HG03139 (cell line): Measurements from ENCODE around the gene SH3PXD2B.

Experiments used
- ATAC-seq: cut with Tn5 transposase; IDR thresholded peaks from one replicate; pipeline ENCODE4 v1.9.1; 2021; ENCODE audit not compliant: unreplicated experiment

SH3PXD2B gene

DNA sequence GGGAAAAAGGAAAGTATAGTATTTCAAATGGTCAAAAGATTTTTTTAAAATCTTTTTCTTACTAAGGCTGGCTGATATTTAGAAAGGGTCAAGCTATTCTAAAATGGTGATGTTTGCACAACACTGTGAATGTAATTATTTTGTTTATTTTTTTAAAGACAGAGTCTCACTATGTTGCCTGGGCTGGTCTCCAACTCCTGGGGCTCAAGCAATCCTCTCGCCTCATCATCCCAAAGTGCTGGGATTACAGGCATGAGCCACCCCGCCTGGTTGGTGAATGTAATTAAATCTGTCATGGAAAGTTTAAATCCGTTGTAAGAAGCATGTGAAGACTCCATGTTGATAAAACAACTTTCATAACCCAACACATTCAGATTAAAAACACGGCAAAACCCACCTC is 173.4 kb downstream of the SH3PXD2B start:
- ATAC-seq = no peak

DNA sequence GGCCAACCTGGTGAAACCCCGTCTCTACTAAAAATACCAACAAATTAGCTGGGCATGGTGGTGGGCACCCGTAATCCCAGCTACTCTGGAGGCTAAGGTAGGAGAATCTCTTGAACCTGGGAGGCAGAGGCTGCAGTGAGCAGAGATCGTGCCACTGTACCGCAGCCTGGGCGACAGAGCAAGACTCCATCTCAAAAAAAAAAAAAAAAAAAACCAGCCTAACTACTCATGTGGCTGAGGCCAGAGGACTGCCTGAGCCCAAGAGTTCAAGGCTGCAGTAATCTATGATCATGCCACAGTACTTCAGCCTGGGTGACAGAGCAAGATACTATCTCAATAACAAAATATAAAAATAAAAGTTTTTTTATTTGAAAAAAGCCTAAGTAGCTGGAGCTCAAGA is 174.0 kb downstream of the SH3PXD2B start:
- no peak for ATAC-seq

DNA sequence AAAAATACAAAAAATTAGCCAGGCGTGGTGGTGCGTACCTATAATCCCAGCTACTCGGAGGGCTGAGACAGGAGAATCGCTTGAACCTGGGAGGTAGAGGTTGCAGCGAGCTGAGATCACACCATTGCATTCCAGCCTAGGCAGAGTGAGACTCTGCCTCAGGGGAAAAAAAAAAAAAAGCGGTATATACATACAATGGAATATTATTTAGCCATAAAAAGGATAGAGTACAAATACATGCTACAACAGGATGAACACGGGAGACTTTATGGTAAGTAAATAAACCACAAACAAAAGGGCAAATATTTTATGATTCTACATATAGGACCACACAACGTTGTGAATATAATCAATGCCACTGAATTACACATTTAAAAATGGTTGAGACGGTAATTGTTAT is 176.0 kb downstream of the SH3PXD2B start:
- no peak for ATAC-seq

DNA sequence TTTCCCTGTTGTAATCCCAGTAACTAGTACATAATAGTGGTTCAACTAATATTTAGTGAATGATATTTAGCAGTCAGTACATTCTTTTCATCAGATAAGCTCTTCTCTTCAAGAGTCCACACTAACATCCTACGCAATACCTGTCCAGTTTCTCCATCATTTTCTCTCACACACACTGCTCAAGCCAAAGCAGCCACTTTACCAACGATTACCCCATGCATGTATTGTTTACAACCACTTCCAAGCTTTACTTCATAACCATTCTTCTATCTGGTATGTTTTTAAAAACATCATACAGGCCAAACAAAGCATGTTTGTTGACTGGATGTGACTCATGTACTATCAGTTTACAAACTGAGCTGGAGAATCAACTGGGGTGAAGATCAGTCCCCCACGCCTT is 178.1 kb downstream of the SH3PXD2B start:
- no peak for ATAC-seq
